ENCODE data around the gene ZSCAN30.

The ZSCAN30 gene

GRCh38 chr18:35303610-35304009 is 13.6 kb upstream of the ZSCAN30 start:
- in situ Hi-C loops (cut with HindIII; ENCODE audit: low sequenced_read_pairs), result no loop called here
- DNase-seq (ENCODE audit: low read depth, low spot score), result no peak
- TF ChIP-seq CTCF (IDR thresholded peaks at IDR 0.05; ENCODE audit: low read depth, low read length), result no peak
- no peak overlapping the region for H3K4me3 ChIP-seq (ENCODE audit: low read depth, low read length)

GRCh38 chr18:35296060-35296459 is 6.0 kb upstream of the ZSCAN30 start:
- TF ChIP-seq CTCF (IDR thresholded peaks at IDR 0.05; ENCODE audit: low read depth, low read length), result no peak
- in situ Hi-C loops (cut with HindIII; ENCODE audit: low sequenced_read_pairs), result no loop called here
- no peak overlapping the region for H3K4me3 ChIP-seq (ENCODE audit: low read depth, low read length)
- no peak for DNase-seq (ENCODE audit: low read depth, low spot score)

DNA sequence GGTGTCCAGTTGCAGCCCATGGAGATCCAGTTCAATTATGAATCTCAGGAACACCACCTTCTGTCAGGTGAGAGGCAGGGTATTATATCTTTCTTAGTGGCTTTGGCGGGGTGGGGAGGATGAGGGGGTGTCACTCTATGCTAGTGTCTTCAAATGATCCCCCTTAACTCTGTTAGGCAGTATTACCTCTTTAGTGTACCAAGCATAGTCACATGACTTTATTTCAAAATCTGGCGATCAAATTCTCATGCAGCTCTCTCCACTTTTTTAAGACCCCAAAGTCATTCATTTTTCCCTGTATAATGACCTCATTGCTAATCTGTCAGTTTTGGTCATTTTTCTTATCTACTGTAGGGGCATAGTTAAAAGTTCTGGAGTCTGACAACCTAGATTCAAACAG is 1.1 kb upstream of the ZSCAN30 start:
- peak overlapping the region; percentile 83 for H3K4me3 ChIP-seq (ENCODE audit: low read depth, low read length)
- DNase-seq (ENCODE audit: low read depth, low spot score), result no peak
- in situ Hi-C loops (cut with HindIII; ENCODE audit: low sequenced_read_pairs), result no loop called here
- TF ChIP-seq CTCF (IDR thresholded peaks at IDR 0.05; ENCODE audit: low read depth, low read length), result no peak

DNA sequence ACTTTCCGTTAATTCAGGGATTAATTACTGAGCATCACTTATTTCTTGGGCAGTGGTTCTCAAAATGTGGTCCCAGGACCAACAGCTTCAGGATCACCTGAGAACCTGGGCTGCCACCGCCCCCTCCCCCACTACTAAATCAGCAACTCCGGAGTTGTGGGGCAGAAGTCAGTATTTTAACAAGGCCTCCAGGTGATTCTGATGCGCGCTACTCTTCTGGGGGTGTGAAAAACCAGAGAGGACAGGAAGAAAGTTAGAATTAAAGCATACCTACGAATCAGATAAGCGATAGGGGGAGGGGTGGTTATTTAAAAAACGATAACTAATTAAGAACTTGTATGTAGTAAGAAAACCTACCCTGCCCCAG is 319 bp downstream of the ZSCAN30 start:
- no peak for TF ChIP-seq CTCF (IDR thresholded peaks at IDR 0.05; ENCODE audit: low read depth, low read length)
- in situ Hi-C loops (cut with HindIII; ENCODE audit: low sequenced_read_pairs), result no loop called here
- H3K4me3 ChIP-seq (ENCODE audit: low read depth, low read length), result peak overlapping the region; percentile 83
- no peak for DNase-seq (ENCODE audit: low read depth, low spot score)

GRCh38 chr18:35289293-35289692 is 736 bp downstream of the ZSCAN30 start:
- peak overlapping the region; percentile 83 for H3K4me3 ChIP-seq (ENCODE audit: low read depth, low read length)
- in situ Hi-C loops (cut with HindIII; ENCODE audit: low sequenced_read_pairs), result no loop called here
- DNase-seq (ENCODE audit: low read depth, low spot score), result peak; percentile 5
- TF ChIP-seq CTCF (IDR thresholded peaks at IDR 0.05; ENCODE audit: low read depth, low read length), result no peak

- no peak for DNase-seq (ENCODE audit: low read depth, low spot score)
- no peak for TF ChIP-seq CTCF (IDR thresholded peaks at IDR 0.05; ENCODE audit: low read depth, low read length)
- in situ Hi-C loops (cut with HindIII; ENCODE audit: low sequenced_read_pairs), result no loop called here
- H3K4me3 ChIP-seq (ENCODE audit: low read depth, low read length), result no peak overlapping the region
These were observed 5.2 kb downstream of the ZSCAN30 start for GRCh38 chr18:35284841-35285240.

Measured in astrocyte of the spinal cord (primary cell).